GM19035 (cell line): ENCODE data around the gene FRMD4A.

ENCODE experiments used
- ATAC-seq: cut with Tn5 transposase; IDR thresholded peaks from one replicate; pipeline ENCODE4 v1.9.1; 2021; ENCODE audit not compliant: unreplicated experiment

The FRMD4A gene

GRCh38 chr10:13994932-13995331, 335.8 kb downstream of the FRMD4A start:
- ATAC-seq: no peak

GRCh38 chr10:13993673-13994089, 337.0 kb downstream of the FRMD4A start:
- no peak for ATAC-seq

DNA sequence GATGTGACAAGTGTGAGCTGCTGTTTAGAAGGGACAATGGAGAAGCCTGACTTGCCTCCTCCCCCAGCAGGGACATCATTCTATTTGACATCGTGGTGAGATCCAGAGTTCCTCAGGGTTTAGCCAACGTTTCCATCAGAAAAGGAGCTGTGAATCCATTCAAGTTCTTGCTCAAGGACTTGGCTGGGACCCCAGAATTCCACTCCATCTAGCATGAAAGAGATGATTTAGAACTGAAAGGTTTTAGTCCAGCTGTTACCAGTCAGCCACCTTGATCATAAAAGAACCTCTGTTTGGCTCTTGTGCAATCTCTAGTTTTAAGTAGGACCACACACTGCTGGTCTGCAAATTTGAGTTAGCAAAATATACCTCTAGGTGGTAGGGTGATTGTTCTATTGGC, 337.6 kb downstream of the FRMD4A start:
- no peak for ATAC-seq

DNA sequence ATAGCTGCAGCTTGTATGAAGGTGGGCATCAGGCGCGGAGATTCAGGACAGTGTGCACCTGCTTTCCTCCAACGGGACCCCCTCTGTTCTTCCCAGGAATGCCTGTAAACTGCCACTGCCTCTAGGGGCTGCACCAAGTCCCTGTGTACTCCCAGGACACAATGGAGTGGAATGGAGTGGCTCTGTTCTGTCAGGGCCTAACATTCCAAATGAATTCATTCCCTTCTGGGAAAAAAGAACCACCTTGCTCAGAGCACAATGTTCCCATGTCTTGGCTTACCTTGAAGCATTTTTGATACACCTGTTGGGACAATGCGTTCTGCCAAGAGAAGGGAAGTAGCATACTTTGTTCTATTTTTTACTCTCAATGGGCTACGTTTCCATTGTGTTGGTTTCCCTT, 339.4 kb downstream of the FRMD4A start:
- ATAC-seq: no peak

GRCh38 chr10:13990946-13991345, 339.8 kb downstream of the FRMD4A start:
- no peak for ATAC-seq

GRCh38 chr10:13990392-13990805, 340.3 kb downstream of the FRMD4A start:
- no peak for ATAC-seq

- ATAC-seq: no peak
These were observed 341.1 kb downstream of the FRMD4A start for GRCh38 chr10:13989616-13990015.

- ATAC-seq: no peak
These were observed 343.3 kb downstream of the FRMD4A start for GRCh38 chr10:13987446-13987845.

DNA sequence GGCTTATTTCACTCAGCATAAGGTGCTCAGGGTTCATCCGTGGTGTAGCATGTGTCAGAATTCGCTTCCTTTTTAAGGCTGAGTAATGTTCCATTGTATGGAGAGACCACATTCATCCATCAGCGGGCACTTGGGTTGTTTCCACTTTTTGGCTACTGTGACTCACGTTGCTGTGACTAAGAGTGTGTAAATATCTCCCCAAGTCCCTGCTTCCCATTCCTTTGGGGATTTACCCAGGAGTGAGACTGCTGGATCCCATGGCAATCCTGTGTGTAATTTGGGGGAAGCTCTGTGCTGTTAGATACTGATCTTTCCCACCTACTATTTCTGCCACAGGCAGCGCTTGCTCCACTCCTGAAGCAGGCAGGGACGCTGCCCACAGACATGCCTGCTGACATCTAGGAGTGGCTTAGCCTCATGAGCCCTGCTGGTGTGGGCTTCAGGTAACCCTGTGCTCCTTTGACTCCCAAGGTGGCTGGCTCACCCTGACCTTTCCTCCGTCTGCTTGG, 346.0 kb downstream of the FRMD4A start:
- ATAC-seq: no peak

DNA sequence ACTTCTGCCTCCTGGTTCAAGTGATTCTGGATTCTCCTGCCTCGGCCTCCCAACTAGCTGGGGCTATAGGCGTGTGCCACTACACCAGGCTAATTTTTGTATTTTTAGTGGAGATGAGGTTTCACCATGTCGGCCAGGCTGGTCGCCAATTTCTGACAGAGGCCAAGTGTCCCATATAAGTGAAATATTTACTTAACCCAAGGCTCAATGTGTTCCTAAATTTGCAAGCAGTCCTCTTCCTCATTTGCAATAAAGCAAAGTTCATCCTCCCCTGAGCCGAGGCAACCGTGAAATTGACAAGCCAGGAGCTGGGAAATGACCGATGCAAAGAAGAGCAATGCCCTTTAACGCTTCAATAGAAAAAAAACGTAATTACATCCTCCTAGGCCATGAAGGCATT, 347.7 kb downstream of the FRMD4A start:
- no peak for ATAC-seq

DNA sequence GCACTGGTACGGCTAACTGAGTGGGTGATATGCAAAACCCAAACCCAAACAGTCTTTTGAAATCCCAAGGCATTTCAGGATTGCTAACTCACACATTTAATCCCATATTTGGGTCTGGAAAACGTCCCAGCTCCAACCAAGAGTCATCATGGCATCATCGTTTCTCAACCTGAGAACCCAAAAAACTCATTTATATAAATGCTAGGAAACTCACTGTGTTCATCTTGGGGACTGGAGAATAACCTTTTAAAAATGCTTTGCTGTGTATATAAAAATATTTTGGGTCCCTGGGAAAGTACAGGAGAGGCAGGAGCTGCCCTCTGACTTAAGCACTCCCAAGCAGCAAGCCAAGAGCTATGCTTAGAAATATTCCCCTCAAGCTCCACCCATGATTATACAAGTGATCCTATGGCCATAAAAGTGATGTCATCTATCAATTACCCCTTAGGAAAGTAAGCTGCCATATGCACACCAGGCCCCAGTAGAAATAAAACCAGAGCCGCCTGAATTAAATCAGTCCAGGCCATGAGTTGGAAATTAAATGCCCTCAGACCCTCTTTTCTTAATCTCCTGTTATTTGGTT, 352.1 kb downstream of the FRMD4A start:
- no peak for ATAC-seq

GRCh38 chr10:13977861-13978532, 352.7 kb downstream of the FRMD4A start:
- no peak for ATAC-seq

- no peak for ATAC-seq
These were observed 357.0 kb downstream of the FRMD4A start for GRCh38 chr10:13973742-13974141.

DNA sequence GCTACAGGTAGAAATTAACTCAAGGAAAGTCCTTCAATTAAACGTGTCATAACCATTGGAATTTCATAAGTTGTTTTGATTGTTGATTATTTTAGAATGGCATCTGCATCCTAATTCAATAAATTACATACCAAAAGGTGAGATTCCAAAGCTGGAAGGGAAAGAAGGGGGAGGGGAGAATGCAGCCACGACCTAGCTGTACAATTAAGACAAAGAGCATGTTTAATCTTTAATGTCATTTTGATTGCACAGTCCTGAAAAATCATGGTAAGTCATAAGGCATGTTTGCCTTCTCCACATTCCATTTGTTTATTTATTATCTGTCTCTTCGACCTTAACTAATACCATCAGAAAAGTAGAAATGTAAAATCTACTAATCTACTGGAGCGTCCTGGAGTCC, 358.1 kb downstream of the FRMD4A start:
- no peak for ATAC-seq

DNA sequence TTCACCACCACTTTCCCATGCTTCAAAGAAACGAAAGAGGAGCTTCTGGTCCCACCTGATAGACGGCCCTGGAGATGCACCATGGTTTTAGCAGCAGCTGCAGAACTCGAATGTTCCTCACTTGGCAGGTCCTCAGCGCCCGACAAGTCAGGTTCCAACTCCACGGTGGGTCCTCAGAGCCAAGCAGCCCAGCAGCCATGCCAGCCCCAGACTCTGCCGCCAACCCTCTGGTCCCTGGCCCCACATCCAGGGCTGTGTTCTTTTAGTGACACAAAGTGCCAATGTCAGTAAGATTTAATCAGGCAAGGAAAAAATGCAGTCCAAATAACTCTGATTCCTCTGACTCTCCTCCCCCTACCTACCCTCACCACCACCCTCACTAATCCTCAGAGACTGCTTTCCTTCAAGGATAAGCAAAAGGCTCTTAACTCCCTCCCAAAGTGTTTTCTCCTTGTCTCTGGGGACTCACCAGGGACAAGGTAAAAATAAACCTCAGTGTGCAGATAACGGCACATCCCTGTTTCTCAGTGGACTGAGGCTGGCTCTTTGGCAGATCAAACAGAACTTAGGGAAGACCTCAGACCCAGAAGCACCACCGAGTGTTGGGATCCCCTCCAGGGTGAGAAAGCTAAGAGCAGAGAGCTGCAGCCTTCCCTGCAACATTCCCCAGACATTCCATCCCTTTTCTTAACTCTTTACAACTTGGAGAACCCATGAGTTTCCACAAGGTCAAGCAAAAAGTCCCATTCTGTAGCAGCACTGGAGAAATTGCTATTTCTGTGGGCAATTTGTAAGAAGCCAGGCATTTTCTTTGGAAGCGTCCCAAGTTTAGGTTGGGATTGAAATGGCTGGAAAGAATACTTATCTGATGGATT, 358.9 kb downstream of the FRMD4A start:
- ATAC-seq: no peak

DNA sequence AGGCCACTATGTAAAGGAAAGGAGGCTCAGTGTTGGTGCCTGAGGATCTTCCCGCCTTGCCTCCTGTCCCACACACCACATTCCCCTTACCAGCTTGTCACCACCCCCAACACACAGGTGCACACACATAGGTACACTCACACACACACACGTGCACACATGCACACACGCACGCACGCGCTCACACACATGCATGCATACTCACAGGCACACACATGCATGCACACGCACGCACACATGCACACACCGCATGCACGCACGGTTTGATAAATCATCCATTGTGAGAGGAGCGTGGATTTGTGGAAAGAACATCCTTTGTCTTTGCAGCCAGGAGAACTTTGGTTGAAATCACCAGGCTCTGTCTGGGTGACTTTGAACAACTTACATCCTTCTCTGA, 359.8 kb downstream of the FRMD4A start:
- ATAC-seq: no peak

DNA sequence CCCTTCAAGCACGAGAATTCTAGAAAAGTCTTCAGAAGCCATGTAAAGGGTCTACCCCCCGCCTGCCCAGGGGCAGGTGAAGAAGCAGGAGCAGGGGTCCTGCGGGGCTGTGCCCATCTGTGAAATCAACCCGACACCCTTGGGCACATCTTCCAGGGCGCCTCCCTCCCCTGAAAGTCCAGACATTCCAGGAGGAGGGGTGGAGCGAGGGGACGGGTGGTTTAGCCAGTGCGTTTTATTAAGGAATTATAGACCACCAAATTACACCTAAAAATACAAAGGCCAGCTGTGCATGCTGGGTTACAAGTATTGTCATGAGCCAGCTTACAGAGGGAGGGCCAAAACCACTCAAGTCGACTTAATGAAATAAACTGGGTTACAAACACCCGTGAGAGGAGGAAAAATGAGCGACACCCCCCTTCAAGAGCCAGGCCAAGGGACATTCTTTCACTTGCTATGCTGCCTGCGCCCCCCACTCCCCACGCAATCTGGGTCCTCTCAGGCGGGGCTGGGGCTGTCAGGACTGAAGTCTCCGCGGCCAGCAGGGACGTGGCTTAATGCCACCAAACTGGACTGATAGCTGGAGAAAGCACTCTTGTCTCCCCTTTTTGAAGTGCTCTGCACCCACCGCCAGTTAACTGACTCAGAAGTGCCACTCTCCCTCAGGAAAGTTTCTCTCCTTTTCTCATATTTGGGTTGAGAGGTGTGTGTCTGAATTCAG, 360.3 kb downstream of the FRMD4A start:
- ATAC-seq: no peak

GRCh38 chr10:13969792-13970140, 361.0 kb downstream of the FRMD4A start:
- ATAC-seq: no peak

GRCh38 chr10:13969118-13969791, 361.5 kb downstream of the FRMD4A start:
- no peak for ATAC-seq

- ATAC-seq: no peak
These were observed 368.9 kb downstream of the FRMD4A start for GRCh38 chr10:13961853-13962252.

GRCh38 chr10:13961097-13961496, 369.6 kb downstream of the FRMD4A start:
- ATAC-seq: no peak
